ENCODE results near the gene SRP54.

DNA sequence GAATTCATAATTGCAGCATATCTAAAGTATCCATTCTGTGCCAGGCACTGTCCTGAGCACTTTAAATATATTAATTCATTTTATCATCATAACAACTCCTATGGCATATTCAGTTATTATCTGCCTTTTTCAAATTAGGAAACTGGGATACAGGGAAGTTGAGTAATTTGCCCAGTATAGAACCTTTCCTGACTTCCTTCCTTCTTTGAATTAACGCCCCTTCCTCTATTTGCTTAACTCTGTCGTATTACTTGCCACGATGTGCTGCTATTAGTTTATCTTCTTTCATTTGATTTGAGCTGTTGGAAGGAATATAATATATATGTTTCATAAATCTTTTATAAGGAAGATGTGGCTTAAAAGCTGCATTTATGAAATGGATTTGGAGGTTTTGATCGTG, 37.9 kb downstream of the SRP54 start:
- TF ChIP-seq POLR2A (IDR thresholded peaks at IDR 0.05) (no peak), POLR2AphosphoS5 (IDR thresholded peaks at IDR 0.05) (no peak)
- TF ChIP-seq, protein P1, sequence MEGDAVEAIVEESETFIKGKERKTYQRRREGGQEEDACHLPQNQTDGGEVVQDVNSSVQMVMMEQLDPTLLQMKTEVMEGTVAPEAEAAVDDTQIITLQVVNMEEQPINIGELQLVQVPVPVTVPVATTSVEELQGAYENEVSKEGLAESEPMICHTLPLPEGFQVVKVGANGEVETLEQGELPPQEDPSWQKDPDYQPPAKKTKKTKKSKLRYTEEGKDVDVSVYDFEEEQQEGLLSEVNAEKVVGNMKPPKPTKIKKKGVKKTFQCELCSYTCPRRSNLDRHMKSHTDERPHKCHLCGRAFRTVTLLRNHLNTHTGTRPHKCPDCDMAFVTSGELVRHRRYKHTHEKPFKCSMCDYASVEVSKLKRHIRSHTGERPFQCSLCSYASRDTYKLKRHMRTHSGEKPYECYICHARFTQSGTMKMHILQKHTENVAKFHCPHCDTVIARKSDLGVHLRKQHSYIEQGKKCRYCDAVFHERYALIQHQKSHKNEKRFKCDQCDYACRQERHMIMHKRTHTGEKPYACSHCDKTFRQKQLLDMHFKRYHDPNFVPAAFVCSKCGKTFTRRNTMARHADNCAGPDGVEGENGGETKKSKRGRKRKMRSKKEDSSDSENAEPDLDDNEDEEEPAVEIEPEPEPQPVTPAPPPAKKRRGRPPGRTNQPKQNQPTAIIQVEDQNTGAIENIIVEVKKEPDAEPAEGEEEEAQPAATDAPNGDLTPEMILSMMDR (IDR thresholded peaks at IDR 0.05) = no peak
